K562 (cell line): Measurements from ENCODE around the gene TAF12. TPM values are rescaled to one million over a fixed set of nuclear protein-coding genes. Genes with fewer than 3 reads are reported as not detected.

Experiments used
- FOXK2 ChIP-seq, 2 experiments: fragments of 450-650 bp; IDR thresholded peaks in 1 of 2; conservative IDR thresholded peaks in 1 of 2; 2 replicates each; pipeline ENCODE4 v1.6.1; 2016; ENCODE audit warnings: low read depth in 2 of 2, mild to moderate bottlenecking in 1 of 2
- HINFP ChIP-seq: fragments of 450-650 bp; conservative IDR thresholded peaks from 2 replicates; pipeline ENCODE4 v1.6.1; 2016; ENCODE audit warnings: missing genetic modification characterization, low read depth, mild to moderate bottlenecking, control low read depth, missing compliant biosample characterization
- KLF6 ChIP-seq: fragments of 250-450 bp; sonication (Bioruptor Pico); IDR thresholded peaks from 2 replicates; pipeline ENCODE4 v1.4.0; 2020; ENCODE audit warnings: mild to moderate bottlenecking, moderate library complexity, borderline replicate concordance
- POLR2AphosphoS5 ChIP-seq: IDR thresholded peaks from 2 replicates; pipeline ENCODE4 v1.6.1; 2011; ENCODE audit warnings: mild to moderate bottlenecking, low read depth, low read length, moderate library complexity; ENCODE audit not compliant: control insufficient read depth, insufficient read depth
- PRPF4 ChIP-seq: fragments of 200-400 bp; formaldehyde crosslinking; IDR thresholded peaks from one replicate; pipeline ENCODE4 v1.6.1; 2017; ENCODE audit warnings: low read length, low read depth, mild to moderate bottlenecking; ENCODE audit not compliant: insufficient read depth, poor library complexity, severe bottlenecking
- SETDB1 ChIP-seq: IDR thresholded peaks from one replicate; pipeline ENCODE4 v1.6.1; 2012; ENCODE audit warnings: low read length, control low read depth, inconsistent platforms
- SOX6 ChIP-seq: fragments of 450-650 bp; IDR thresholded peaks from 2 replicates; pipeline ENCODE4 v1.6.1; 2014; ENCODE audit warnings: mild to moderate bottlenecking
- TAF1 ChIP-seq: IDR thresholded peaks from 2 replicates; pipeline ENCODE4 v1.6.1; 2011; ENCODE audit warnings: mild to moderate bottlenecking, low read length, moderate library complexity; ENCODE audit not compliant: insufficient read depth, control insufficient read depth, severe bottlenecking; ENCODE audit errors: extremely low read depth
- TAL1 ChIP-seq: fragments of 450-650 bp; IDR thresholded peaks from 2 replicates; pipeline ENCODE4 v1.6.1; 2016; ENCODE audit warnings: mild to moderate bottlenecking
- XRCC4 ChIP-seq: IDR thresholded peaks from one replicate; pipeline ENCODE4 v1.6.1; 2011; ENCODE audit not compliant: insufficient read depth, insufficient read length; ENCODE audit errors: extremely low read depth
- ZKSCAN3 ChIP-seq: fragments of 250-450 bp; sonication (Bioruptor Pico); IDR thresholded peaks from 2 replicates; pipeline ENCODE4 v1.4.0; 2020
- ZNF277 ChIP-seq: fragments of 250-450 bp; sonication (Bioruptor Pico); IDR thresholded peaks from 2 replicates; pipeline ENCODE4 v1.8.0; 2022; ENCODE audit warnings: inconsistent platforms, mild to moderate bottlenecking, moderate library complexity, borderline replicate concordance
- ZNF282 ChIP-seq: sonication (generic); formaldehyde crosslinking; IDR thresholded peaks from 2 replicates; pipeline ENCODE4 v1.8.1; 2023; ENCODE audit warnings: missing genetic modification reagents
- ZNF407 ChIP-seq: fragments of 450-650 bp; IDR thresholded peaks from 2 replicates; pipeline ENCODE4 v1.6.1; 2016; ENCODE audit warnings: low read depth
- ZNF707 ChIP-seq: fragments of 250-450 bp; sonication (Bioruptor Pico); conservative IDR thresholded peaks from 2 replicates; pipeline ENCODE4 v1.8.0; 2022; ENCODE audit warnings: inconsistent platforms, mild to moderate bottlenecking, moderate library complexity
- polyA plus RNA-seq, 8 experiments: library from polyadenylated mRNA; depleted of rRNA in 4 of 8; stranded (reverse) in 5 of 8; unstranded in 3 of 8; fragments of >200 nt; fragmentation: Nextera tagmentation in 2 of 8; fragmentation: Illumina TruSeq in 1 of 8; extraction: Ambion mirVana in 2 of 8; extraction: Trizol in 1 of 8; gene quantifications; 2 replicates each; pipeline versions ENCODE4 v1.2.1 to v1.2.3, GENCODE V29; 2011 to 2014; ENCODE audit warnings: inconsistent platforms in 1 of 8, missing spikeins in 1 of 8
- total RNA-seq, 7 experiments: library from RNA; depleted of rRNA in 6 of 7; stranded (reverse); fragments of >200 nt in 6 of 7; fragmentation: Illumina TruSeq in 2 of 7; extraction: Trizol in 2 of 7; gene quantifications; 2 replicates each; pipeline versions ENCODE4 v1.2.1 to v1.2.3, GENCODE V29; 2011 to 2021; ENCODE audit warnings: low replicate concordance in 1 of 7

Gene TAF12
- total and polyA plus RNA-seq, 9 of the 15 experiments (the other 6 are each of a cell fraction or from before 2014, with no cell fraction given) = 31.6 to 89.0 (median 50.5) TPM

GRCh38 chr1:28648474-28649198, 5.8 kb upstream of the TAF12 start, which contains the start of gene RNU11 (continued):
- TF ChIP-seq TAF1 (peak; percentile 42), ZNF282 (CRISPR knock-in tag) (no peak), SOX6 (peak; percentile 95), KLF6 (CRISPR knock-in tag) (peak; percentile 57; the same call in 1 of the 2 replicates), POLR2AphosphoS5 (peak; percentile 100), HINFP (tag) (peak; percentile 60; the same call in 1 of the 2 replicates), ZNF407 (peak; percentile 58; the same call in 1 of the 2 replicates), XRCC4 (peak; percentile 67), SETDB1 (peak; percentile 58), TAL1 (peak; percentile 49), ZKSCAN3 (no peak), FOXK2 (conservative IDR thresholded peaks at IDR 0.05 in 1 of 2, IDR thresholded peaks at IDR 0.05 in 1 of 2; ENCODE audit: low read depth in 2 of 2) (peak; percentile 79 to 92), PRPF4 (peak; percentile 48), ZNF707 (CRISPR knock-in tag) (peak; percentile 62; the same call in 1 of the 2 replicates), ZNF277 (no peak)
